Coronary artery (tissue), 2 donors: ENCODE data around the gene PCNX2.

Source experiments
- DNase-seq: peaks from one replicate; pipeline ENCODE4 v3.0.0-alpha.2; 2017; ENCODE audit warnings: low spot score
- H3K27ac ChIP-seq, 2 donors: fragments of 200-600 bp; sonication (generic); one replicate each; pipeline ENCODE4 v1.5.1; 2016 to 2019
- H3K4me3 ChIP-seq: fragments of 200-600 bp; sonication (generic); 2 replicates; pipeline ENCODE4 v1.5.1; 2016; ENCODE audit warnings: mild to moderate bottlenecking, moderate library complexity
- TF ChIP-seq, protein P1 (sequence below): fragments of 200-600 bp; sonication (generic); IDR thresholded peaks from one replicate; pipeline ENCODE4 v1.5.1; 2019; ENCODE audit warnings: antibody characterized with exemption

PCNX2 gene, protein sequence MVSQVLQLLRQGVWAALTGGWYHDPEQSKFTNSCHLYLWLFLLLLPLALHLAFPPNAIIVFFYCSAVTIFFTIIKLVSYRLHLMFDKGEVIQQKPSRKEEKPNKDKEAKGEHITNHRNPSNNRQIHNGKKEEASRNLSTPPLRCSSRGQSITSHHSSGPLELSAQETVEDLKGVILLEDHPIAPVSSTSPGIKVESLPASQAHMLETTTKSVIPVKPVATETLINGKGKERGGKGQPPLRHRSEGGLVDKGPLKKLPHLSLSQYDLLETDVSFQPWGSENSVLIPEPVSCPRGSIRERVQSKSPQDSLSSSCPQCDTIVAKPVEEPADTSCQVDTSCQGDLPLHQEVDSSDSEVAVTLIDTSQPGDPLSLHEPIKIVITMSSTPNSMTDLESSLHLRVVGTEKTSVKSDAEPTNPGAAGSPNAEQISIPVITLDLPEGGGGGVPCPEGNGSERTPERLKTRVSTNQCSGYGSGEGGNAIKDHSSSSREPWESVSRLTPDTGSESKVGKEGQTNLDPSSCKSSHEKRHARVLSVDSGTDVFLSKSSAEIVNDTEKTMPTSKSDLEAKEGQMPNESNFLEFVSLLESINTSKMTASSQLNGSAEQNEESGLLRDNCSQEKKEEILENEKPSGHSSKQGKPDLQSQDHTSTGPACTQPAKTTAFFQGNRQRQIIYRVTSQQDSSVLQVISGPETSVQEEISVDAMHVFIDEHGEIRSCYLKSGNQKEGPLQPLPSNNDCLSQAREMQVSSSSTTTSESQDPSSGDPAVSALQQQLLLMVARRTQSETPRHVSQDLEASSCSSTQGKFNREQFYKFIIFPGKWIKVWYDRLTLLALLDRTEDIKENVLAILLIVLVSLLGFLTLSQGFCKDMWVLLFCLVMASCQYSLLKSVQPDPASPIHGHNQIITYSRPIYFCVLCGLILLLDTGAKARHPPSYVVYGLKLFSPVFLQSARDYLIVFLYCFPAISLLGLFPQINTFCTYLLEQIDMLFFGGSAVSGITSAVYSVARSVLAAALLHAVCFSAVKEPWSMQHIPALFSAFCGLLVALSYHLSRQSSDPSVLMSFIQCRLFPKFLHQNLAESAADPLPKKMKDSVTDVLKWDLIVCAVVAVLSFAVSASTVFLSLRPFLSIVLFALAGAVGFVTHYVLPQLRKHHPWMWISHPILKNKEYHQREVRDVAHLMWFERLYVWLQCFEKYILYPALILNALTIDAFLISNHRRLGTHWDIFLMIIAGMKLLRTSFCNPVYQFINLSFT (N-terminal part only)

DNA sequence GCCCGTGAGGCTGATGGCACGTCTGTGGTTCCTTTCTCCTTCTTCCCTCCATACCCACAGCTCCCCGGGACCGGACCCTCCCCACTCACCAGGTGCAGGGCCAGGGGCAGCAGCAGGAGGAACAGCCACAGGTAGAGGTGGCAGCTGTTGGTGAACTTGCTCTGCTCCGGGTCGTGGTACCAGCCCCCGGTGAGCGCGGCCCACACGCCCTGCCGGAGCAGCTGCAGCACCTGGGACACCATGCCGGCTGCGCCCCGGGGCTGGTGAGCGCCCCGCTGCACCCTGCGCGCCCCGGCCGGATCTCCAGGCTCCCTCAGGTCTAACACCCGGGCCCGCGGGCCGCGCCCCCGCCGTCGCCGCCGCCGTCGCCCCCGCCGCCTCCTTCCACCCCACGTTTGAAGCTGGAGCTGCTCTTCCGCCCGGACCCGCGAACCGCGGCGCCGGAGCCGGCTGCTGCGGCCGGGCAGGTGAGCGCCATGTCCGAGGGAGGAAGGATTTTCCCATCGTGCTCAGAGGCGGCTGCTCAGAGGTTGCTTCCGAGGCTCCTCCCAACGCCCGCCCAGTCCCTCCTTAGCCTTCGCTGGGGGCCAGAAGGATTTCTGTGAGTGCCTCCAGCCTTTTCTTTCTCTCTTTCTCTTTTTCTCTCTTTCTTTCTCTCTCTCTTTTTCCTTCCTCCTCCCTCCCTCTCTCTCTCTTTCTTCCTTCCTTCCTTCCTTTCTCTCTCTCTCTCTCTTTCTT is at the start of gene PCNX2:
Gene PCNX2 (minus strand): TSS at position 489 of the 738 bp plus-strand sequence. CDS start 247 bp downstream, at position 242.
- H3K27ac ChIP-seq, result peak within 1 kb of the TSS; percentile 15 to 73
- DNase-seq, result no peak
- H3K4me3 ChIP-seq, result peak within 1 kb of the TSS; percentile 85
- TF ChIP-seq, protein P1, sequence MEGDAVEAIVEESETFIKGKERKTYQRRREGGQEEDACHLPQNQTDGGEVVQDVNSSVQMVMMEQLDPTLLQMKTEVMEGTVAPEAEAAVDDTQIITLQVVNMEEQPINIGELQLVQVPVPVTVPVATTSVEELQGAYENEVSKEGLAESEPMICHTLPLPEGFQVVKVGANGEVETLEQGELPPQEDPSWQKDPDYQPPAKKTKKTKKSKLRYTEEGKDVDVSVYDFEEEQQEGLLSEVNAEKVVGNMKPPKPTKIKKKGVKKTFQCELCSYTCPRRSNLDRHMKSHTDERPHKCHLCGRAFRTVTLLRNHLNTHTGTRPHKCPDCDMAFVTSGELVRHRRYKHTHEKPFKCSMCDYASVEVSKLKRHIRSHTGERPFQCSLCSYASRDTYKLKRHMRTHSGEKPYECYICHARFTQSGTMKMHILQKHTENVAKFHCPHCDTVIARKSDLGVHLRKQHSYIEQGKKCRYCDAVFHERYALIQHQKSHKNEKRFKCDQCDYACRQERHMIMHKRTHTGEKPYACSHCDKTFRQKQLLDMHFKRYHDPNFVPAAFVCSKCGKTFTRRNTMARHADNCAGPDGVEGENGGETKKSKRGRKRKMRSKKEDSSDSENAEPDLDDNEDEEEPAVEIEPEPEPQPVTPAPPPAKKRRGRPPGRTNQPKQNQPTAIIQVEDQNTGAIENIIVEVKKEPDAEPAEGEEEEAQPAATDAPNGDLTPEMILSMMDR, result no peak

DNA sequence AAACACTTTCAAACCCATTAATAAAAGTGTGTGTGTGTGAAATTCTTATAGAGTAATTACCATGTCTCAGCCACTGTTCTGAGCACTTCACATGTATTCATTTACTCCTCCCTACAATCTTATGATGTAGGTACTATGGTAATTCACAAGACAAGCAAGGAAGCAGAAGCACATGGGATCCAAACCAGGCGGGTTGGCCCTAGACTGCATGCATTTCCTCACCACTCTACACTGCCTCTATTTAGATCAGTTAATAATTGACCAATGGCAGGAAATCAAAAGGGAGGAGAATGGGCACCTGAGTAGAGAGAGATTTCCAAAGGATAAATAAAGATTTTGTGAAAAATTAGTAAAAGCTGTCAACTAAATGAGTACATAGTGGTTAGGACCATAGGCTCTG is 47.7 kb upstream of the PCNX2 start:
- no peak for DNase-seq
- H3K27ac ChIP-seq, result no peak overlapping the region
- TF ChIP-seq, protein P1, result no peak

DNA sequence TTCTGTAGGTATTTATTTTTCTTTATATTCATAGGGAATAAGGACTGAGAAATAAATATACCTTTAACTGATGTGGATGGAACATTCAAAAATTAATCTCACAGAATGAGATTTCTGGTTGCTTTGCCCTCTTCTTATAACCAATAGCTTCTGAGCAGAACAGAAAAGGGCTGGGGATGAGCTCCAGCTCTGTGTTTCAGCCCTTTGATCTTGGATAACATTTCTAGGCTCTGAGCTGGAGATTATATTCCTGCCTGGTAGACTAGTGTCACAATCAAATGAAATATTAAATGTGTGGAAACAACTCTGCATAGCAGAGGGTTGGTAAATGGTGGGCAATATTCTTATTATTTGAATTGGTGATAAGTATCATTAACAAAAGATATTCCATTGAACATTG is 46.6 kb upstream of the PCNX2 start:
- no peak overlapping the region for H3K27ac ChIP-seq
- DNase-seq, result no peak
- H3K4me3 ChIP-seq, result no peak overlapping the region
- TF ChIP-seq, protein P1, result no peak

More for the DNA sequence above, 47.7 kb upstream of the PCNX2 start:
- H3K4me3 ChIP-seq, result no peak overlapping the region

DNA sequence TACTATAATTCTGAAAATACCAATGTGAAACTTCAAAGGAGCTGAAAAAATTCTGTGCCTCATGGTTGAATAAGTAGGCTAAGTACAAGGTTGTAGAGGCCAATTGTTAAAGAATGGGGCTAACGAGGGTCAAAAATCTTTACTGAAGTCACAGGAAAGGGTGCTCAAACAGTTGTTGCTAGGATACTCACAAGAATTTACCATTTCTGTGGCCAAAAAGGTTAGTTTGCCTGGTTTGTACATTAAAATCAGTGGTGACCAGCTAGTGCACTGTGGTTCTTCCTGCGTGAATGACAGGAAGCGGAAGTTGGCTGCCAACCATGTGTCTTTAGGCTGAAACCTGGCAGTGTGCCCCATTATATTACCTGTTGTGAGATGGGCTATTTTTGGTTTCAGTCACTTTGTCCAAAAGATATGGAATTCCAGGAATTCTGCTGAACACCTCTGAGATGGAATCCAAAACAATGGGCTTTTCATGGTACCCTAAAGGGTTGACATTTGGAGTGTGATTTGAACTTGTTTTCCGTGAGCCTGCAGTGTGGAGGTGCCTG is 45.5 kb upstream of the PCNX2 start:
- no peak overlapping the region for H3K27ac ChIP-seq
- TF ChIP-seq, protein P1, result no peak
- no peak for DNase-seq
- H3K4me3 ChIP-seq, result no peak overlapping the region

DNA sequence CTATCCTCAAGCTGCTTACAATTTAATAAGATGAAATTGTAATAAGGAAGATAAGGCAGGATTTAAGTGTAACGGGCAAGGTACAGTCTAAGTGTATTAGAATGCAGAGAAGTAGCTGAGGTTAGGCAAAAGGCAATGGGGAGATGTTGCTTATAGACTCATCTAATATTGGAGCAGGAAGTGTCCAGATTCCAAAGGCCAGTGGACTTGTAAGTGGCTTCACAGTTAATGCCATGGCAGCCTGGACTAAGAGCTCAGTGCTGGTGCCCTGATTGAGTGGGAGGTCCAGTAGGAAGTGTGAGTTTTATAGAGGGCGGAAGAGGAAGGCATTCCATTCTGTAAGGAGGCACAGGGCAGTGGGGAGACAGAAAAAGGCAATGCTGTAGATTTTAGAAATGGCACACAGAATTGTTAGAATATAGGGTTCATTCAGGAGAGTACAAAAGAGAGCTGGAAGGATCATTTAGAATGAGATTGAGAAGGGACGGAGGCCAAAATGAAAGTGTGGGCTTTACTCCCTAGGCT is 44.6 kb upstream of the PCNX2 start:
- TF ChIP-seq, protein P1, result no peak
- H3K4me3 ChIP-seq, result no peak overlapping the region
- no peak overlapping the region for H3K27ac ChIP-seq
- DNase-seq, result no peak

DNA sequence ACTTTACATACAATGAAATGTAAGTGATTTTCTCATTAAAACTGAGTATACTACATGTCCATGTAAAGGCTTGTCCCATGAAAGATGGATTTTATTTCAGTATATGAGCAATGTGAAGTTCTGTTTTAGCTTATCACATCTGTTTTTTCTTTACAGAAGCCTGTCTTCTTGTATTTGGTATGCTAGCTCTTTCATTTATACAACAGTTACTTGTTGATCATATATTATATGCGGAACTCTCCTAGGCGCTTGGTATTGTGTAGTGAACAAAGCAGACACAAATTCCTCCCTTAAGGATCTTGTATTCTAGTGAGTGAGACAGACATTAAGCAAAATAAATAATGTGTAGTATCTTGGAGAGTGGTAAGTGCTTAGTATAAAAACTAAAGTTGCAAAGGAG is 42.6 kb upstream of the PCNX2 start:
- TF ChIP-seq, protein P1, result no peak
- no peak for DNase-seq
- Histone ChIP-seq H3K4me3 (no peak overlapping the region), H3K27ac (no peak overlapping the region)
